Bronchial epithelial cell (primary cell): ENCODE measurements around the gene LPXN. TPM values are rescaled to one million over a fixed set of nuclear protein-coding genes. Genes with fewer than 3 reads are reported as not detected.

Experiments used
- DNase-seq: peaks from one replicate; pipeline ENCODE4 v3.0.0-alpha.2; 2010; ENCODE audit warnings: low read depth
- FAIRE-seq: peaks from 2 replicates; lab custom pipeline; 2011; peaks lifted over from hg19 to GRCh38; lab: Jason Lieb, UNC
- H3K27me3 ChIP-seq: 2 replicates; pipeline ENCODE4 v1.5.1; 2011; ENCODE audit warnings: low read length; ENCODE audit not compliant: control insufficient read depth, insufficient read depth
- H3K36me3 ChIP-seq: 2 replicates; pipeline ENCODE4 v1.5.1; 2011; ENCODE audit warnings: low read length; ENCODE audit not compliant: control insufficient read depth, insufficient read depth
- H3K4me3 ChIP-seq: 2 replicates; pipeline ENCODE4 v1.5.1; 2011; ENCODE audit warnings: mild to moderate bottlenecking, low read depth, low read length, control low read depth
- total RNA-seq: library from RNA; depleted of rRNA; stranded (reverse); fragments of >200 nt; gene quantifications from 2 replicates; pipeline ENCODE4 v1.2.1, GENCODE V29; 2014
- TF ChIP-seq, protein P1 (sequence below): IDR thresholded peaks from 2 replicates; pipeline ENCODE4 v1.5.1; 2011; ENCODE audit warnings: mild to moderate bottlenecking, moderate library complexity, low read length, control low read depth, inconsistent platforms; ENCODE audit not compliant: insufficient read depth, severe bottlenecking

LPXN gene
- total RNA-seq, 1 donor from 2014 or later: 1.6 TPM

DNA sequence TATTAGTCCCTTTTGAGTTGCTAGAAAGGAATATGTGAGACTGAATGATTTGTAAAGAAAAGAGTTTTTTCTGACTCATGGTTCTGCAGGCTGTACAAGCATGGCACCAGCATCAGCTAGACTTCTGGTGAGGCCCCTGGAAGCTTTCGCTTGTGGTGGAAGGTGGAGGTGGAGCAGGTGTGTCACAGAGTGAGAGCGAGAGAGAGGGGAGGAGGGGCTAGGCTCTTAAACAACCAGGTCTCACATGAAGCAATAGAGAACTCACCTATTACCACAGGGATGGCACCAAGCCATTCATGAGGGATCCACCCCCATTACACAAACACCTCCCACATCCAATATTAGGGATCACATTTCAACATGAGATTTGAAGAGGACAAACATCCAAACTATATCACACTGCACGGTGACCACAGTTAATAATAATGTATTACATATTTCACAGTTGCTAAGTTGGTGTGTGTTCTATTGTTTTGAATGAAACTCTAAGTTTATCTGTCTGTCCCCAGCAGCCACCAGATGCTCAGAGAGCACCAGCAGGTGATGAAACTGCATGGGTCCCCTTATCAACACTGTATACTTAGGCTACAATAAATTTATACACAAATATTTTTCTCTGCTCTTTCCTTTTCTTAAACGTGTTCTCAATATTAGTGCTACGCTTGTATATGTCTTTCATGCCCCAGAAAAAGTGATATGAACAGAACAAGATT is 17.3 kb upstream of the LPXN start:
- TF ChIP-seq, protein P1, sequence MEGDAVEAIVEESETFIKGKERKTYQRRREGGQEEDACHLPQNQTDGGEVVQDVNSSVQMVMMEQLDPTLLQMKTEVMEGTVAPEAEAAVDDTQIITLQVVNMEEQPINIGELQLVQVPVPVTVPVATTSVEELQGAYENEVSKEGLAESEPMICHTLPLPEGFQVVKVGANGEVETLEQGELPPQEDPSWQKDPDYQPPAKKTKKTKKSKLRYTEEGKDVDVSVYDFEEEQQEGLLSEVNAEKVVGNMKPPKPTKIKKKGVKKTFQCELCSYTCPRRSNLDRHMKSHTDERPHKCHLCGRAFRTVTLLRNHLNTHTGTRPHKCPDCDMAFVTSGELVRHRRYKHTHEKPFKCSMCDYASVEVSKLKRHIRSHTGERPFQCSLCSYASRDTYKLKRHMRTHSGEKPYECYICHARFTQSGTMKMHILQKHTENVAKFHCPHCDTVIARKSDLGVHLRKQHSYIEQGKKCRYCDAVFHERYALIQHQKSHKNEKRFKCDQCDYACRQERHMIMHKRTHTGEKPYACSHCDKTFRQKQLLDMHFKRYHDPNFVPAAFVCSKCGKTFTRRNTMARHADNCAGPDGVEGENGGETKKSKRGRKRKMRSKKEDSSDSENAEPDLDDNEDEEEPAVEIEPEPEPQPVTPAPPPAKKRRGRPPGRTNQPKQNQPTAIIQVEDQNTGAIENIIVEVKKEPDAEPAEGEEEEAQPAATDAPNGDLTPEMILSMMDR: no peak
- Histone ChIP-seq H3K36me3 (no peaks in the 10 kb centered on the region), H3K4me3 (no peak overlapping the region), H3K27me3 (no peaks in the 10 kb centered on the region)
- DNase-seq: peak; percentile 48
- peak; percentile 96 for FAIRE-seq

DNA sequence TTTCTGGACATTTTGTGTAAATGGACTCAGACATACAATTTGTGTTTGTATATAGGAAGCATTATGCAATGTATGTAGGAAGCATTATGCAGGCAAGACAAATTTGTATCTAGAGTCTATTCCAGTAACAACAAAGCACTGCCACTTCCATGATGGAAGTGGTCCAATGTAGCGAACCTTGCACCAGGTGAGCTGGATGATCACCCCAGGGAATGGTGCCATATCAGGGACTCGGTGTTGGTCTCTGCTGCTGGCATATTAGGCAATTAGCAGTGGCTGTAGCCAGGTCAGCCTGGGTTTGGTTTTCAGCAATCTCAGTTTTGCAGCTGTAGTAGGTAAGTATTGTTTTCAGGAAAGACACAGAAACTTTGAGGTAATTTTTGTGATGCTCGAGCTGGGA is 16.0 kb upstream of the LPXN start:
- Histone ChIP-seq H3K27me3 (no peaks in the 10 kb centered on the region), H3K36me3 (no peaks in the 10 kb centered on the region), H3K4me3 (no peak overlapping the region)
- no peak for FAIRE-seq
- TF ChIP-seq, protein P1: no peak
- DNase-seq: no peak

DNA sequence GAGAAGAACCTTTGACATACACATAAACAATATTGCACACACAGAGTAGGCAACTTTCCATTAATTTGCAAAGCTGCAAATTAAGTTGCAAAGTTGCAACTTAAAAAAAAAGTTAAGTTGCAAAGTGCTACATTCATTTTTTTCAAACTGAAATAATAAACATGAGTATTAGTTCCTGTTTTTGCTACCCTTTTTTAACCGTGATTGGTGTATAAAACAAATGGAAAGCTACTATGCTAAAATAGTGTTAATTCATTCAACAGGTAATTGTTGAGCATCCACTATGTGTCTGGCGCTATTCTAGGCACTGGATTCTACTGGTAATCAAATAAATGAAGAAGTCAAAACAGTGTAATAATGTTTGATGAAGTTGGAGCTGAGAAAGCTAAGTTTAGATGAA is 11.3 kb upstream of the LPXN start:
- FAIRE-seq: no peak

GRCh38 chr11:58582437-58582836 is 6.8 kb upstream of the LPXN start:
- H3K4me3 ChIP-seq: no peak overlapping the region

More for the DNA sequence above, 11.3 kb upstream of the LPXN start:
- Histone ChIP-seq H3K36me3 (peaks cover 1% of the 10 kb centered on the region), H3K27me3 (no peaks in the 10 kb centered on the region), H3K4me3 (no peak overlapping the region)
- DNase-seq: no peak
- TF ChIP-seq, protein P1: no peak

GRCh38 chr11:58580311-58580710 is 4.7 kb upstream of the LPXN start:
- TF ChIP-seq, protein P1: no peak
- H3K27me3 ChIP-seq: no peaks in the 10 kb centered on the region
- peak overlapping the region; percentile 99 for H3K4me3 ChIP-seq
- DNase-seq: no peak
- peaks cover under 1% of the 10 kb centered on the region for H3K36me3 ChIP-seq
- FAIRE-seq: no peak

More at GRCh38 chr11:58582437-58582836, 6.8 kb upstream of the LPXN start:
- Histone ChIP-seq H3K27me3 (no peaks in the 10 kb centered on the region), H3K36me3 (peaks cover 1% of the 10 kb centered on the region)
- DNase-seq (no peak), FAIRE-seq (no peak)
- TF ChIP-seq, protein P1: no peak
